ENCODE results near the gene ZNF277. TPM values are rescaled to one million over a fixed set of nuclear protein-coding genes. Genes with fewer than 3 reads are reported as not detected.

The ZNF277 gene
- total RNA-seq, 4 donors from 2014 or later: 16.5 to 25.8 (median 19.1) TPM

DNA sequence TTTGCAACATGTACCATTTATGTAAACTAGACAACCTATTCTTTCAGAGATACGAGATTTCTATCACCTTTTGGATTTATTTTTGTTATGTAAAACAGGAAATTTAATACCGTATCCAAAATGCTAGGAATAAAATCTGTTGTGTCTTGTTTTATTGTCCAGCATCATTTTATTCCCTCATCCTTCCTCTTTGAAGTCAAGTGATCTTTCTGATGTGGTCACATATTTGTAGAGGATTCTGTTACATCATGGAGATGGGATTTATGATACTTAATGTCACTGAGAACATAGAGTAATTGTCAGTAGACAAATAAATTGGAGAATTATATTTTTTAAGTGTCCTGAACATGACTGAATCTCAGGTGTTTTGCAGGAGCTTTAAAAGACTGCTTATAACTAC lies 64.7 kb downstream of the ZNF277 start:
- H3K4me3 ChIP-seq: no peak overlapping the region
- H3K4me1 ChIP-seq: peaks cover 0 to 12% (median 0%) of the 10 kb centered on the region in 4 donors
- peaks cover 0 to 5% (median 0%) of the 10 kb centered on the region in 4 donors for H3K9me3 ChIP-seq
- H3K36me3 ChIP-seq: no peaks in the 10 kb centered on the region
- H3K27me3 ChIP-seq: no peaks in the 10 kb centered on the region
- H3K27ac ChIP-seq: no peak overlapping the region
- 46 to 50% methylated on average over 2 of the region's 2 CpGs for WGBS, 2 donors
- no peak for DNase-seq (ENCODE audit: low spot score in 2 of 2)
- TF ChIP-seq POLR2A (IDR thresholded peaks at IDR 0.05) (no peak), EP300 (IDR thresholded peaks at IDR 0.05) (no peak)
- TF ChIP-seq, protein P1, sequence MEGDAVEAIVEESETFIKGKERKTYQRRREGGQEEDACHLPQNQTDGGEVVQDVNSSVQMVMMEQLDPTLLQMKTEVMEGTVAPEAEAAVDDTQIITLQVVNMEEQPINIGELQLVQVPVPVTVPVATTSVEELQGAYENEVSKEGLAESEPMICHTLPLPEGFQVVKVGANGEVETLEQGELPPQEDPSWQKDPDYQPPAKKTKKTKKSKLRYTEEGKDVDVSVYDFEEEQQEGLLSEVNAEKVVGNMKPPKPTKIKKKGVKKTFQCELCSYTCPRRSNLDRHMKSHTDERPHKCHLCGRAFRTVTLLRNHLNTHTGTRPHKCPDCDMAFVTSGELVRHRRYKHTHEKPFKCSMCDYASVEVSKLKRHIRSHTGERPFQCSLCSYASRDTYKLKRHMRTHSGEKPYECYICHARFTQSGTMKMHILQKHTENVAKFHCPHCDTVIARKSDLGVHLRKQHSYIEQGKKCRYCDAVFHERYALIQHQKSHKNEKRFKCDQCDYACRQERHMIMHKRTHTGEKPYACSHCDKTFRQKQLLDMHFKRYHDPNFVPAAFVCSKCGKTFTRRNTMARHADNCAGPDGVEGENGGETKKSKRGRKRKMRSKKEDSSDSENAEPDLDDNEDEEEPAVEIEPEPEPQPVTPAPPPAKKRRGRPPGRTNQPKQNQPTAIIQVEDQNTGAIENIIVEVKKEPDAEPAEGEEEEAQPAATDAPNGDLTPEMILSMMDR (IDR thresholded peaks at IDR 0.05): no peak

DNA sequence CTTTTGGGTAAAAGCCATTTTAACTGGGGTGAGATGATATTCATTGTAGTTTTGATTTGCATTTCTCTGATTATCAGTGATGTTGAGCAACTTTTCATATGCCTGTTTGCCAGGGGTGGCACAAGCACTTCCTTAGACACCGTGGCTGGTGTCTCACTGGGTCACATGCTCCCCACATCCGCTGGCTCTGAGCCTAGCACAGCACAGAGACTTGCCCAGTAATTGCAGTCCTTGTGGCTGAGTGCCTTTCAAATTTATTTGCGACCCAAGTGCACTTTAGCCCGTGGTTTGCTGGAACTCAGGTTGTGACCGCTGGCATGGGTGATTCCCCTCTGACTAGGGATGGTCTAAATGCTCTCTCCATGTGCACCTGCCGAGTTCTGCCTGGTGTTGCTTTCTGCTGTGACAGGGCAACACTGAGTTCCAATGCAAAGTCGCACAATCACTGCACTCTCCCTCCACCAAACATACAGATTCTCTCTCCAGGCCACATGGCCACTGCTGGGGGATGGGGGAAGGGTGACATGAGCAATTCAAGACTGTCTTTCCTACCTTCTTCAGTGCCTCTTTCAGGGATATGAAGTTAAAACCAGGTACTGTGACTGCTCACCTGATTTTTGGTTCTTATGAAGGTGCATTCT lies 66.5 kb downstream of the ZNF277 start:
- 74 to 83% methylated on average over 7 of the region's 7 CpGs for WGBS, 2 donors
- DNase-seq (ENCODE audit: low spot score in 2 of 2): no peak
- Histone ChIP-seq H3K27me3 (no peaks in the 10 kb centered on the region), H3K9me3 (peaks cover 0 to 5% (median 0%) of the 10 kb centered on the region in 4 donors), H3K4me1 (peaks cover 0 to 5% (median 0%) of the 10 kb centered on the region in 4 donors), H3K27ac (no peak overlapping the region), H3K36me3 (no peaks in the 10 kb centered on the region), H3K4me3 (no peak overlapping the region)
- TF ChIP-seq EP300 (IDR thresholded peaks at IDR 0.05) (no peak), POLR2A (IDR thresholded peaks at IDR 0.05) (no peak)
- TF ChIP-seq, protein P1 (IDR thresholded peaks at IDR 0.05): no peak

DNA sequence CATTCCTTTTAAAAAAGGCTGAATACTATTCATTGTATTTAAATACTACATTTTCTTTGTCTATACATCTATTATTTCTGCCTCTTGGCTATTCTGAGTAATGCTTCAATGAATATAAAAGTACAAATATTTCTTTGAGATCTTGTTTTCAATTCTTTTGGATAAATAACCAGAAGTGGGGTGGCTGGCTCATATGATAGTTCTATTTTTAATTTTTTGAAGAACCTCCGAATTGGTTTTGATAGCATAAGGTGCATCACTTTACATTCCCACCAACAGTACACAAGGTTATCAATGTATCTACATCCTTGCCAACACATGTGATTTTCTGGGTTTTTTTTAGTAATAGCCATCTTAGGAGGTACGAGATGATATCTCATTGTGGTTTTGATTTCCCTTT lies 72.5 kb downstream of the ZNF277 start:
- no peak overlapping the region for H3K27ac ChIP-seq
- no peak overlapping the region for H3K4me3 ChIP-seq
- WGBS, 2 donors: 94 to 99% methylated on average over 2 of the region's 2 CpGs
- TF ChIP-seq EP300 (IDR thresholded peaks at IDR 0.05) (no peak), POLR2A (IDR thresholded peaks at IDR 0.05) (no peak)
- TF ChIP-seq, protein P1 (IDR thresholded peaks at IDR 0.05): no peak
- H3K36me3 ChIP-seq: no peaks in the 10 kb centered on the region
- no peak for DNase-seq (ENCODE audit: low spot score in 2 of 2)
- H3K27me3 ChIP-seq: no peaks in the 10 kb centered on the region
- no peaks in the 10 kb centered on the region for H3K9me3 ChIP-seq
- no peaks in the 10 kb centered on the region for H3K4me1 ChIP-seq

DNA sequence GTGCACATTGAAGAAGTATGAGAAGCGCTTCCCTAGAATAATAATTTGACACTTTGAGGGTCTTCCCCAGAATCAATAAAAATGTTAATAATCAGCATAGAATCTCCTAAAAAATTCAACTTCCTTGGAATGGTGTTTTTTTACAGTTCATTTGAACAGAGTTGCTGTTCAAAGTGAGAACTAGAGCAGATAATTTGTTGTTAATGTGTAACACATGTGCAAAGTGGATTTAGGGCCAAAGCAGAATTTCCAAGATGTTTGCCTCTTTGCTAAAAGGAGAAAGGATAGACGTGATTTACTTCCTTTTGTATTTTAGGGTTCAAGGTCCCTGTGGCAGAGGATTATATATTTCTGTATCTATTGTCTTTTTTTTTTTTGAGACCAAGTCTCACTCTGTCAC lies 73.8 kb downstream of the ZNF277 start:
- no peak for DNase-seq (ENCODE audit: low spot score in 2 of 2)
- H3K36me3 ChIP-seq: no peaks in the 10 kb centered on the region
- no peaks in the 10 kb centered on the region for H3K27me3 ChIP-seq
- no peak overlapping the region for H3K4me3 ChIP-seq
- no peaks in the 10 kb centered on the region for H3K9me3 ChIP-seq
- H3K4me1 ChIP-seq: no peaks in the 10 kb centered on the region
- TF ChIP-seq, protein P1 (IDR thresholded peaks at IDR 0.05): no peak
- TF ChIP-seq EP300 (IDR thresholded peaks at IDR 0.05): no peak
- no peak overlapping the region for H3K27ac ChIP-seq
- WGBS, 2 donors: 61 to 73% methylated on average over 2 of the region's 2 CpGs

DNA sequence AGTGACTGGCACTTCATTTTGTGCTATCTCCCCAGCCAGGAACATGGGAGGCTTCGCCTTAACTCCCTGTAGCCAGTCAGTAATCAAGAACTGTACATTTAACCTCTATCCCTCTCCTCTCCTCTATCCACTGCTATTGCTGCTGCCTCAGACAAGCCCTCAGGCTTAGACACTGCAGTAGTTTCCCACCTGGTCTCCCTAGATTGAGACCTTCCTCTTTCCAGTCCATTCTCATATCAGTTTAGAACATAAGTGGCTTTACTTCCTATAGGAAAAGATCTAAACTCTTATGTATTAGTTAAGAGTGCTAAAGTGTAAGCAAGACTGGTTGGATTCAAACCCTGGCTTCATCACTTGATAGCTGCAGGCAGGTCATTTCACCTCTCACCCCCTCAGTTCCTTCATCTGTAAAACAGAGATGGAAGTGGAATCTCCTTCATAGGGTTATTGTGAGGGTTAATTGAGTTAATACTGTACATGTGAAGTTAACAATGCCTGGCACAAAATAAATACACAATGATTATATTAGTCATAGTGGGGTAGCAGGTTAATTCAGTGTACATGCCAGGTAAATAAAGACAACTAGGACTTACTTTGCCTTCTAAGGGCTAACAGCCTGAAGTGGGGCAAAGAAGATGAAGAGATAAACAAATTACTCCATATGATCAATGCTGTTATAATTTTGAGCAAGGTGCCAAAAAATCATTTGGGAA lies 76.1 kb downstream of the ZNF277 start:
- no peak for DNase-seq (ENCODE audit: low spot score in 2 of 2)
- WGBS, 2 donors: 97 to 100% methylated on average over 1 of the region's 1 CpG

More for the DNA sequence above, 76.1 kb downstream of the ZNF277 start:
- H3K4me1 ChIP-seq: peaks cover 0 to 5% (median 0%) of the 10 kb centered on the region in 4 donors
- no peaks in the 10 kb centered on the region for H3K9me3 ChIP-seq
- H3K36me3 ChIP-seq: peaks cover 0 to 6% (median 0%) of the 10 kb centered on the region in 3 donors
- TF ChIP-seq, protein P1 (IDR thresholded peaks at IDR 0.05): no peak
- TF ChIP-seq EP300 (IDR thresholded peaks at IDR 0.05) (no peak), POLR2A (IDR thresholded peaks at IDR 0.05) (no peak)
- no peak overlapping the region for H3K27ac ChIP-seq
- no peaks in the 10 kb centered on the region for H3K27me3 ChIP-seq
- no peak overlapping the region for H3K4me3 ChIP-seq

Measured in tibial nerve (tissue), 4 donors.